Measurements from ENCODE around the gene MCU. TPM values are rescaled to one million over a fixed set of nuclear protein-coding genes. Genes with fewer than 3 reads are reported as not detected.
A peak's percentile ranks its signal among the peaks of the same experiment; 100 is the strongest.

MCU gene
- total RNA-seq, 1 experiment from 2014 or later, result 19.2 TPM

GRCh38 chr10:72782649-72783330 is 90.8 kb downstream of the MCU start:
- CTCF ChIA-PET, result interaction anchor here (0.6 to 1.3 kb wide), 2 partner anchors 419 to 462 kb away, joined by 3 to 4 read pairs; no protein-coding TSS in a partner anchor
- intact Hi-C loops (cut with micrococcal nuclease), result no loop called here
- H3K4me1 Mint-ChIP-seq (ENCODE audit: insufficient read depth, unreplicated experiment), result peaks cover 31% of the 10 kb centered on the region
- H3K27me3 Mint-ChIP-seq (ENCODE audit: insufficient read depth, unreplicated experiment), result no peaks in the 10 kb centered on the region
- H3K4me3 Mint-ChIP-seq (ENCODE audit: unreplicated experiment), result no peak overlapping the region
- DNase-seq (ENCODE audit: unreplicated experiment), result no peak
- peak overlapping the region; percentile 10 for H3K27ac Mint-ChIP-seq (ENCODE audit: low read depth, unreplicated experiment)
- no TSS peak for BruUV-seq (replicated peaks)
- peaks cover 6% of the 10 kb centered on the region for H3K36me3 Mint-ChIP-seq (ENCODE audit: insufficient read depth, unreplicated experiment)
- H3K9me3 Mint-ChIP-seq (ENCODE audit: unreplicated experiment), result no peaks in the 10 kb centered on the region
- no peak for TF ChIP-seq CTCF (IDR thresholded peaks at IDR 0.05; ENCODE audit: unreplicated experiment)
- POLR2A ChIA-PET, result interaction anchor here (0.5 kb wide), 1 partner anchor 237 kb away, joined by 3 read pairs; no protein-coding TSS in a partner anchor

GRCh38 chr10:72783410-72783833 is 91.5 kb downstream of the MCU start:
- CTCF ChIA-PET, result interaction anchor here (1.3 kb wide), 1 partner anchor 420 kb away, joined by 4 read pairs; no protein-coding TSS in a partner anchor
- BruUV-seq (replicated peaks), result no TSS peak
- no peak for DNase-seq (ENCODE audit: unreplicated experiment)
- H3K27me3 Mint-ChIP-seq (ENCODE audit: insufficient read depth, unreplicated experiment), result no peaks in the 10 kb centered on the region
- H3K4me1 Mint-ChIP-seq (ENCODE audit: insufficient read depth, unreplicated experiment), result peaks cover 31% of the 10 kb centered on the region
- peaks cover 6% of the 10 kb centered on the region for H3K36me3 Mint-ChIP-seq (ENCODE audit: insufficient read depth, unreplicated experiment)
- POLR2A ChIA-PET, result interaction anchor here (1.1 kb wide), 2 partner anchors 19 to 92 kb away, joined by 3 read pairs; partner anchors contain the start of gene MCU
- H3K27ac Mint-ChIP-seq (ENCODE audit: low read depth, unreplicated experiment), result peak overlapping the region; percentile 10
- H3K9me3 Mint-ChIP-seq (ENCODE audit: unreplicated experiment), result no peaks in the 10 kb centered on the region
- intact Hi-C loops (cut with micrococcal nuclease), result no loop called here
- H3K4me3 Mint-ChIP-seq (ENCODE audit: unreplicated experiment), result peak overlapping the region; percentile 30
- TF ChIP-seq CTCF (IDR thresholded peaks at IDR 0.05; ENCODE audit: unreplicated experiment), result no peak

GRCh38 chr10:72784551-72785351 is 92.8 kb downstream of the MCU start:
- ChIA-PET POLR2A (interaction anchor here (0.7 to 1.2 kb wide), 6 partner anchors 18 to 292 kb away, joined by 3 to 4 read pairs (median 3); partner anchors contain the start of genes MCU and MICU1), CTCF (interaction anchor here (0.5 to 0.6 kb wide), 2 partner anchors 104 to 168 kb away, joined by 3 to 5 read pairs; no protein-coding TSS in a partner anchor)
- Mint-ChIP-seq H3K4me1 (ENCODE audit: insufficient read depth, unreplicated experiment) (peaks cover 36% of the 10 kb centered on the region), H3K27ac (ENCODE audit: low read depth, unreplicated experiment) (no peak overlapping the region), H3K27me3 (ENCODE audit: insufficient read depth, unreplicated experiment) (no peaks in the 10 kb centered on the region), H3K9me3 (ENCODE audit: unreplicated experiment) (no peaks in the 10 kb centered on the region), H3K4me3 (ENCODE audit: unreplicated experiment) (no peak overlapping the region), H3K36me3 (ENCODE audit: insufficient read depth, unreplicated experiment) (peaks cover 6% of the 10 kb centered on the region)
- BruUV-seq (replicated peaks), result no TSS peak
- intact Hi-C loops (cut with micrococcal nuclease), result no loop called here
- DNase-seq (ENCODE audit: unreplicated experiment), result peak; percentile 53
- no peak for TF ChIP-seq CTCF (IDR thresholded peaks at IDR 0.05; ENCODE audit: unreplicated experiment)

- Mint-ChIP-seq H3K9me3 (ENCODE audit: unreplicated experiment) (no peaks in the 10 kb centered on the region), H3K27me3 (ENCODE audit: insufficient read depth, unreplicated experiment) (no peaks in the 10 kb centered on the region), H3K36me3 (ENCODE audit: insufficient read depth, unreplicated experiment) (peaks cover 6% of the 10 kb centered on the region), H3K4me1 (ENCODE audit: insufficient read depth, unreplicated experiment) (peaks cover 41% of the 10 kb centered on the region), H3K4me3 (ENCODE audit: unreplicated experiment) (no peak overlapping the region), H3K27ac (ENCODE audit: low read depth, unreplicated experiment) (no peak overlapping the region)
- no peak for TF ChIP-seq CTCF (IDR thresholded peaks at IDR 0.05; ENCODE audit: unreplicated experiment)
- no TSS peak for BruUV-seq (replicated peaks)
- intact Hi-C loops (cut with micrococcal nuclease), result no loop called here
- CTCF ChIA-PET, result interaction anchor here (0.6 kb wide), 1 partner anchor 741 kb away, joined by 4 read pairs; no protein-coding TSS in a partner anchor
- DNase-seq (ENCODE audit: unreplicated experiment), result no peak
- POLR2A ChIA-PET, result interaction anchor here (0.6 to 1.2 kb wide), 3 partner anchors 18 to 160 kb away, joined by 3 to 4 read pairs (median 3); partner anchors contain the start of gene MICU1
These were observed 93.5 kb downstream of the MCU start for GRCh38 chr10:72785409-72785808.

Measured in MCF 10A (cell line).